Keratinocyte (primary cell): Measurements from ENCODE around the gene LYL1. TPM values are rescaled to one million over a fixed set of nuclear protein-coding genes. Genes with fewer than 3 reads are reported as not detected.
A peak's percentile ranks its signal among the peaks of the same experiment; 100 is the strongest.

Source experiments
- DNase-seq: peaks from one replicate; pipeline ENCODE4 v3.0.0-alpha.2; 2011; ENCODE audit warnings: low read depth, missing footprints, low spot score
- FAIRE-seq: peaks from 2 replicates; lab custom pipeline; 2011; peaks lifted over from hg19 to GRCh38; lab: Jason Lieb, UNC
- H2AFZ ChIP-seq: 2 replicates; pipeline ENCODE4 v1.6.0; 2012; ENCODE audit warnings: low read length, control low read depth, inconsistent platforms; ENCODE audit not compliant: control insufficient read depth
- H3K27ac ChIP-seq: 2 replicates; pipeline ENCODE4 v1.5.1; 2011; ENCODE audit warnings: low read length; ENCODE audit not compliant: control insufficient read depth, insufficient read depth
- H3K27me3 ChIP-seq: 3 replicates; pipeline ENCODE4 v1.6.0; 2011; ENCODE audit warnings: low read length; ENCODE audit not compliant: control insufficient read depth, insufficient read depth; ENCODE audit errors: extremely low read depth
- H3K36me3 ChIP-seq, 2 experiments: 2 replicates in 1 of 2; 3 replicates in 1 of 2; pipeline ENCODE4 v1.5.1; 2011; ENCODE audit warnings: low read length in 2 of 2, mild to moderate bottlenecking in 1 of 2; ENCODE audit not compliant: control insufficient read depth in 2 of 2, insufficient read depth in 2 of 2; ENCODE audit errors: extremely low read depth in 1 of 2
- H3K4me1 ChIP-seq: 3 replicates; pipeline ENCODE4 v1.5.1; 2011; ENCODE audit warnings: low read length; ENCODE audit not compliant: control insufficient read depth, insufficient read depth; ENCODE audit errors: extremely low read depth
- H3K4me2 ChIP-seq: 3 replicates; pipeline ENCODE4 v1.6.0; 2011; ENCODE audit warnings: low read depth, low read length; ENCODE audit not compliant: control insufficient read depth, insufficient read depth; ENCODE audit errors: extremely low read depth
- H3K4me3 ChIP-seq, 3 experiments: fragments of 200-600 bp in 1 of 3; sonication (generic) in 1 of 3; 2 replicates in 2 of 3; 3 replicates in 1 of 3; pipeline ENCODE4 v1.5.1; 2011 to 2016; ENCODE audit warnings: low read length in 3 of 3, mild to moderate bottlenecking in 3 of 3, control low read depth in 2 of 3, inconsistent platforms in 1 of 3, low read depth in 1 of 3, mixed read lengths in 1 of 3, mixed run types in 1 of 3, moderate library complexity in 1 of 3; ENCODE audit not compliant: control insufficient read depth in 2 of 3, insufficient read depth in 2 of 3; ENCODE audit errors: extremely low read depth in 1 of 3
- H3K79me2 ChIP-seq: 2 replicates; pipeline ENCODE4 v1.6.0; 2012; ENCODE audit warnings: low read length; ENCODE audit not compliant: control insufficient read depth, insufficient read depth
- H3K9ac ChIP-seq: 3 replicates; pipeline ENCODE4 v1.6.0; 2011; ENCODE audit warnings: low read length; ENCODE audit not compliant: control insufficient read depth, insufficient read depth; ENCODE audit errors: extremely low read depth
- H3K9me1 ChIP-seq: 3 replicates; pipeline ENCODE4 v1.6.0; 2011; ENCODE audit warnings: low read length; ENCODE audit not compliant: control insufficient read depth, insufficient read depth; ENCODE audit errors: extremely low read depth
- H3K9me3 ChIP-seq: 2 replicates; pipeline ENCODE4 v1.5.1; 2012; ENCODE audit warnings: low read depth, low read length; ENCODE audit not compliant: control insufficient read depth
- H4K20me1 ChIP-seq: 3 replicates; pipeline ENCODE4 v1.6.0; 2011; ENCODE audit warnings: low read length; ENCODE audit not compliant: control insufficient read depth, insufficient read depth; ENCODE audit errors: extremely low read depth
- CTCF ChIP-seq, 3 experiments: IDR thresholded peaks in 1 of 3; conservative IDR thresholded peaks in 1 of 3; optimal IDR thresholded peaks in 1 of 3; 2 replicates in 2 of 3; 3 replicates in 1 of 3; pipeline versions ENCODE3 to v1.5.1; 2011; ENCODE audit warnings: low read length in 3 of 3, mild to moderate bottlenecking in 3 of 3, moderate library complexity in 2 of 3, control low read depth in 1 of 3, inconsistent platforms in 1 of 3; ENCODE audit not compliant: insufficient read depth in 2 of 3; ENCODE audit errors: extremely low read depth in 1 of 3
- EZH2 ChIP-seq: IDR thresholded peaks from one replicate; pipeline ENCODE4 v1.6.1; 2012; ENCODE audit warnings: inconsistent platforms, mild to moderate bottlenecking, low read length, moderate library complexity
- dilution Hi-C: fragments of 300-500 bp; cut with MboI; formaldehyde crosslinking; loops from one replicate; pipeline ENCODE4 v1.7.0; 2020; ENCODE audit warnings: low sequenced_read_pairs; ENCODE audit not compliant: extremely low pct_ligation_motif_present
- polyA plus RNA-seq, 5 experiments: library from polyadenylated mRNA; depleted of rRNA in 3 of 5; stranded (reverse) in 3 of 5; stranded (forward) in 1 of 5; unstranded in 1 of 5; fragments of >200 nt; gene quantifications; 1 replicate in 1 of 5; 2 replicates in 3 of 5; 3 replicates in 1 of 5; pipeline versions ENCODE4 v1.2.1 to v1.2.3, GENCODE V29; 2011 to 2012; ENCODE audit warnings: missing spikeins in 2 of 5, low read depth in 1 of 5, low replicate concordance in 1 of 5

The LYL1 gene
- polyA plus RNA-seq, 1 donor (not counting 4 experiments of a cell fraction or from before 2014, with no cell fraction given), result 0.07 TPM

GRCh38 chr19:13104848-13105711 is 2.4 kb upstream of the LYL1 start:
- peaks cover 5% of the 10 kb centered on the region for H3K4me1 ChIP-seq
- DNase-seq (no peak), FAIRE-seq (no peak)
- H3K4me2 ChIP-seq, result no peak overlapping the region
- no peaks in the 10 kb centered on the region for H4K20me1 ChIP-seq
- H2AFZ ChIP-seq, result no peak overlapping the region
- H3K4me3 ChIP-seq, result no peak overlapping the region
- no peaks in the 10 kb centered on the region for H3K9me1 ChIP-seq
- no peaks in the 10 kb centered on the region for H3K9me3 ChIP-seq
- no peaks in the 10 kb centered on the region for H3K27me3 ChIP-seq
- H3K36me3 ChIP-seq, result peaks cover 6 to 15% of the 10 kb centered on the region in 2 experiments
- H3K79me2 ChIP-seq, result no peaks in the 10 kb centered on the region
- dilution Hi-C loops, result no loop called here
- TF ChIP-seq EZH2 (no peak), CTCF (optimal IDR thresholded peaks at IDR 0.05 in 1 of 3, IDR thresholded peaks at IDR 0.05 in 1 of 3, conservative IDR thresholded peaks at IDR 0.05 in 1 of 3; ENCODE audit: extremely low read depth in 1 of 3, insufficient read depth in 2 of 3, low read length in 3 of 3) (no peak)
- H3K27ac ChIP-seq, result no peak overlapping the region
- H3K9ac ChIP-seq, result no peak overlapping the region

GRCh38 chr19:13104360-13104847 is 1.7 kb upstream of the LYL1 start:
- H3K9ac ChIP-seq, result no peak overlapping the region
- H3K27me3 ChIP-seq, result no peaks in the 10 kb centered on the region
- dilution Hi-C loops, result no loop called here
- H3K79me2 ChIP-seq, result no peaks in the 10 kb centered on the region
- DNase-seq (no peak), FAIRE-seq (no peak)
- no peaks in the 10 kb centered on the region for H3K9me3 ChIP-seq
- H3K27ac ChIP-seq, result no peak overlapping the region
- H4K20me1 ChIP-seq, result no peaks in the 10 kb centered on the region
- H3K4me1 ChIP-seq, result peaks cover 5% of the 10 kb centered on the region
- H3K9me1 ChIP-seq, result no peaks in the 10 kb centered on the region
- no peak overlapping the region for H3K4me2 ChIP-seq
- H2AFZ ChIP-seq, result no peak overlapping the region
- peaks cover 3 to 12% of the 10 kb centered on the region in 2 experiments for H3K36me3 ChIP-seq
- TF ChIP-seq CTCF (optimal IDR thresholded peaks at IDR 0.05 in 1 of 3, IDR thresholded peaks at IDR 0.05 in 1 of 3, conservative IDR thresholded peaks at IDR 0.05 in 1 of 3; ENCODE audit: extremely low read depth in 1 of 3, insufficient read depth in 2 of 3, low read length in 3 of 3) (peak; percentile 26 to 70 (median 58)), EZH2 (no peak)
- no peak overlapping the region for H3K4me3 ChIP-seq
